K562 (cell line): ENCODE results near the gene CD300LD. TPM values are rescaled to one million over a fixed set of nuclear protein-coding genes. Genes with fewer than 3 reads are reported as not detected.
A peak's percentile ranks its signal among the peaks of the same experiment; 100 is the strongest.

Experiments
- ATAC-seq: fragments of 200-7000 bp; cut with Tn5 transposase; 3 replicates; pipeline ENCODE4 v1.9.1; 2020; ENCODE audit warnings: moderate library complexity
- BruUV-seq: library from RNA; stranded (reverse); fragments of 400-500 nt; replicated peaks from 2 replicates; lab custom pipeline; 2021; lab: Mats Ljungman, UMichigan
- CTCF ChIA-PET: fragments of 300-600 bp; formaldehyde crosslinking; extraction: SDS; loops from one replicate; lab custom pipeline; 2021; ENCODE audit warnings: low intra/inter-chr PET ratio; lab: Yijun Ruan, JAX
- POLR2A ChIA-PET: fragments of 300-600, 350-650 bp; sonication (Branson Sonifier 250); formaldehyde crosslinking; extraction: SDS; loops from one replicate; lab custom pipeline; 2021; ENCODE audit warnings: antibody characterized with exemption, inconsistent platforms; lab: Yijun Ruan, JAX
- DNase-seq, 4 experiments: peaks; one replicate each; pipeline versions ENCODE4 v3.0.0 to v3.0.0-alpha.2; 2011 to 2018; ENCODE audit warnings: low spot score in 3 of 4, mixed read lengths in 3 of 4; ENCODE audit errors: extremely low read depth in 1 of 4
- FAIRE-seq: peaks from 2 replicates; lab custom pipeline; 2011; peaks lifted over from hg19 to GRCh38; lab: Jason Lieb, UNC
- H2AFZ ChIP-seq: 2 replicates; pipeline ENCODE4 v1.6.0; 2011; ENCODE audit warnings: low read depth, low read length, control low read depth, inconsistent platforms
- H3K27ac ChIP-seq: fragments of 200-600 bp; 3 replicates; pipeline ENCODE4 v1.8.0; 2011; ENCODE audit warnings: low read depth, mild to moderate bottlenecking, control low read depth, inconsistent platforms, low read length, moderate library complexity, mixed read lengths; ENCODE audit errors: extremely low read depth
- H3K27me3 ChIP-seq, 2 experiments: fragments of 300-600 bp in 1 of 2; 2 replicates in 1 of 2; 3 replicates in 1 of 2; pipeline versions ENCODE4 v1.6.0 to v1.8.0; 2011; ENCODE audit warnings: inconsistent platforms in 2 of 2, low read length in 2 of 2, mild to moderate bottlenecking in 1 of 2, mixed read lengths in 1 of 2, moderate library complexity in 1 of 2; ENCODE audit not compliant: control insufficient read depth in 2 of 2, insufficient read depth in 2 of 2
- H3K36me3 ChIP-seq: fragments of 300-600 bp; 3 replicates; pipeline ENCODE4 v1.8.0; 2011; ENCODE audit warnings: mild to moderate bottlenecking, low read length, inconsistent platforms; ENCODE audit not compliant: control insufficient read depth, insufficient read depth
- H3K4me1 ChIP-seq, 2 experiments: fragments of 200-600 bp in 1 of 2; replicated peaks in 1 of 2; 2 replicates in 1 of 2; 3 replicates in 1 of 2; pipeline versions ENCODE4 v1.5.1 to v1.8.0; 2011; ENCODE audit warnings: inconsistent platforms in 2 of 2, low read length in 2 of 2, mild to moderate bottlenecking in 1 of 2, mixed read lengths in 1 of 2, moderate library complexity in 1 of 2; ENCODE audit not compliant: control insufficient read depth in 2 of 2, insufficient read depth in 2 of 2
- H3K4me2 ChIP-seq: 2 replicates; pipeline ENCODE4 v1.6.1; 2011; ENCODE audit warnings: low read length, control low read depth, inconsistent platforms, mixed read lengths; ENCODE audit not compliant: insufficient read depth
- H3K4me3 ChIP-seq: fragments of 200-600 bp; sonication (generic), shearing (Covaris generic); 2 replicates; pipeline ENCODE4 v1.5.1; 2016; ENCODE audit warnings: control low read depth, inconsistent platforms
- H3K79me2 ChIP-seq: fragments of 200-600 bp; 3 replicates; pipeline ENCODE4 v1.8.0; 2011; ENCODE audit warnings: low read length, inconsistent platforms; ENCODE audit not compliant: control insufficient read depth, insufficient read depth
- H3K9ac ChIP-seq, 2 experiments: 2 replicates each; pipeline versions ENCODE4 v1.6.0 to v1.6.1; 2011; ENCODE audit warnings: low read depth in 2 of 2, low read length in 2 of 2, control low read depth in 1 of 2, inconsistent platforms in 1 of 2, mild to moderate bottlenecking in 1 of 2, mixed read lengths in 1 of 2; ENCODE audit not compliant: insufficient read depth in 1 of 2
- H3K9me1 ChIP-seq: one replicate; pipeline ENCODE4 v1.6.0; 2011; ENCODE audit warnings: inconsistent platforms, mild to moderate bottlenecking, low read length, moderate library complexity; ENCODE audit not compliant: control insufficient read depth, insufficient read depth
- H3K9me3 ChIP-seq: replicated peaks from 2 replicates; pipeline ENCODE4 v1.5.1; 2011; ENCODE audit warnings: low read depth, low read length, inconsistent platforms; ENCODE audit not compliant: control insufficient read depth, insufficient read depth
- H4K20me1 ChIP-seq: replicated peaks from 2 replicates; pipeline ENCODE4 v1.6.1; 2011; ENCODE audit warnings: low read length, inconsistent platforms, mixed read lengths; ENCODE audit not compliant: control insufficient read depth, insufficient read depth
- CEBPB ChIP-seq: fragments of 450-650 bp; IDR thresholded peaks from 2 replicates; pipeline ENCODE4 v1.6.1; 2016; ENCODE audit warnings: missing genetic modification characterization, missing compliant biosample characterization
- CEBPG ChIP-seq, 3 experiments: fragments of 200-800 bp in 1 of 3; sonication (Bioruptor generic) in 1 of 3; sonication (generic) in 1 of 3; formaldehyde crosslinking in 1 of 3; IDR thresholded peaks in 2 of 3; conservative IDR thresholded peaks in 1 of 3; 2 replicates each; pipeline versions ENCODE4 v1.6.1 to v1.8.0; 2016 to 2022; ENCODE audit warnings: missing compliant biosample characterization in 2 of 3, missing genetic modification characterization in 2 of 3, mild to moderate bottlenecking in 1 of 3, missing genetic modification reagents in 1 of 3
- CGGBP1 ChIP-seq: fragments of 250-450 bp; sonication (Bioruptor Pico); IDR thresholded peaks from 2 replicates; pipeline ENCODE4 v1.9.0; 2021; ENCODE audit warnings: mild to moderate bottlenecking
- FOSL1 ChIP-seq: fragments of 200-800 bp; sonication (Bioruptor generic); conservative IDR thresholded peaks from 2 replicates; pipeline ENCODE4 v1.6.1; 2016; ENCODE audit warnings: missing genetic modification characterization, missing compliant biosample characterization
- FOXA3 ChIP-seq, 2 experiments: fragments of 450-650 bp in 1 of 2; sonication (generic) in 1 of 2; formaldehyde crosslinking; IDR thresholded peaks in 1 of 2; conservative IDR thresholded peaks in 1 of 2; 2 replicates each; pipeline versions ENCODE4 v1.4.0 to v1.8.0; 2020 to 2022; ENCODE audit warnings: mild to moderate bottlenecking in 2 of 2, missing genetic modification reagents in 1 of 2
- WGBS: fragments of 100-300 bp; shearing (Covaris generic); methylation state at CpG from one replicate; pipeline ENCODE4 v1.1.6; 2016; ENCODE audit warnings: low coverage, mixed read lengths; ENCODE audit not compliant: insufficient coverage; ENCODE audit errors: missing lambda C conversion rate; 5-methylcytosine and 5-hydroxymethylcytosine counted together
- in situ Hi-C: fragments of 300-500 bp; cut with MboI; formaldehyde crosslinking; loops from 4 replicates; pipeline ENCODE4 v1.15.0; 2018; ENCODE audit warnings: inconsistent platforms, mixed read lengths
- intact Hi-C: fragments of 100-400 bp; cut with micrococcal nuclease; formaldehyde crosslinking; loops from 2 replicates; pipeline ENCODE4 v1.14.2; 2022
- polyA plus RNA-seq, 8 experiments: library from polyadenylated mRNA; depleted of rRNA in 4 of 8; stranded (reverse) in 5 of 8; unstranded in 3 of 8; fragments of >200 nt; fragmentation: Nextera tagmentation in 2 of 8; fragmentation: Illumina TruSeq in 1 of 8; extraction: Ambion mirVana in 2 of 8; extraction: Trizol in 1 of 8; gene quantifications; 2 replicates each; pipeline versions ENCODE4 v1.2.1 to v1.2.3, GENCODE V29; 2011 to 2014; ENCODE audit warnings: inconsistent platforms in 1 of 8, missing spikeins in 1 of 8
- total RNA-seq, 7 experiments: library from RNA; depleted of rRNA in 6 of 7; stranded (reverse); fragments of >200 nt in 6 of 7; fragmentation: Illumina TruSeq in 2 of 7; extraction: Trizol in 2 of 7; gene quantifications; 2 replicates each; pipeline versions ENCODE4 v1.2.1 to v1.2.3, GENCODE V29; 2011 to 2021; ENCODE audit warnings: low replicate concordance in 1 of 7

Gene CD300LD
- total and polyA plus RNA-seq, 9 of the 15 experiments (the other 6 are each of a cell fraction or from before 2014, with no cell fraction given): not detected

- Histone ChIP-seq H3K9me1 (no peaks in the 10 kb centered on the region), H4K20me1 (peaks cover 7% of the 10 kb centered on the region; the same call in 1 of the 2 replicates), H3K4me2 (no peak overlapping the region), H3K79me2 (no peaks in the 10 kb centered on the region), H3K4me3 (no peak overlapping the region), H3K27me3 (peaks cover 15 to 34% of the 10 kb centered on the region in 2 experiments; a peak in 3 of 5 replicates), H3K27ac (no peak overlapping the region), H3K4me1 (no peaks in the 10 kb centered on the region), H3K9me3 (no peaks in the 10 kb centered on the region), H3K9ac (no peak overlapping the region), H2AFZ (no peak overlapping the region), H3K36me3 (no peaks in the 10 kb centered on the region)
- FAIRE-seq (no peak), ATAC-seq (no peak), DNase-seq (no peak)
- ChIA-PET POLR2A (no interaction called here), CTCF (no interaction called here)
- WGBS: 7% methylated on average over 2 of the region's 2 CpGs
- in situ Hi-C loops: no loop called here
- intact Hi-C loops: no loop called here
- no peak for TF ChIP-seq FOSL1 (tag)
- no peak for TF ChIP-seq CEBPG (CRISPR knock-in tag; IDR thresholded peaks at IDR 0.05)
- 0 out of 4 replicates have a peak, but pooled peaks of 1 of the 2 experiments have one; percentile 18 for TF ChIP-seq CEBPG (tag; conservative IDR thresholded peaks at IDR 0.05 in 1 of 2, IDR thresholded peaks at IDR 0.05 in 1 of 2)
- no peak for TF ChIP-seq FOXA3 (CRISPR knock-in tag; conservative IDR thresholded peaks at IDR 0.05 in 1 of 2, IDR thresholded peaks at IDR 0.05 in 1 of 2)
- no peak for TF ChIP-seq CGGBP1 (CRISPR knock-in tag)
- TF ChIP-seq CEBPB: 0 out of 2 replicates have a peak, but pooled peaks have one; percentile 17
- TF ChIP-seq, all 486 proteins: peak for 2
- BruUV-seq: no TSS peak
Measured at GRCh38 chr17:74619077-74619673, 27.1 kb upstream of the CD300LD start.
